ENCODE results near the gene TMOD1.
"Not testable (repeated sequence)": the region's sequence is repeated elsewhere in the genome, so short reads cannot be mapped to it uniquely, and the experiment has no call there.

Gene TMOD1

GRCh38 chr9:97579914-97580313, 78.4 kb downstream of the TMOD1 start:
- DNase-seq (no peak), ATAC-seq (ENCODE audit: insufficient read depth, low read depth) (no peak)
- Histone ChIP-seq H3K79me2 (ENCODE audit: insufficient read depth, low read length) (no peaks in the 10 kb centered on the region), H3K4me2 (ENCODE audit: insufficient read depth, low read length) (no peak overlapping the region), H3K9ac (ENCODE audit: low read depth, low read length) (no peak overlapping the region), H3K4me1 (ENCODE audit: insufficient read depth, low read length) (peaks cover 5% of the 10 kb centered on the region; the same call in 1 of the 2 replicates), H3K27me3 (ENCODE audit: insufficient read depth, low read length, poor library complexity) (no peaks in the 10 kb centered on the region), H3K9me3 (ENCODE audit: insufficient read depth, low read length, severe bottlenecking) (no peaks in the 10 kb centered on the region), H3K4me3 (ENCODE audit: low read depth in 1 of 2, low read length in 2 of 2) (no peak overlapping the region), H2AFZ (ENCODE audit: low read depth, low read length) (no peak overlapping the region), H3K36me3 (ENCODE audit: insufficient read depth, low read length) (no peaks in the 10 kb centered on the region), H3K27ac (ENCODE audit: low read length) (no peak overlapping the region), H4K20me1 (ENCODE audit: insufficient read depth, low read length) (no peaks in the 10 kb centered on the region)
- TF ChIP-seq EZH2 (IDR thresholded peaks at IDR 0.05; ENCODE audit: borderline replicate concordance, low read depth, low read length, severe bottlenecking): no peak

DNA sequence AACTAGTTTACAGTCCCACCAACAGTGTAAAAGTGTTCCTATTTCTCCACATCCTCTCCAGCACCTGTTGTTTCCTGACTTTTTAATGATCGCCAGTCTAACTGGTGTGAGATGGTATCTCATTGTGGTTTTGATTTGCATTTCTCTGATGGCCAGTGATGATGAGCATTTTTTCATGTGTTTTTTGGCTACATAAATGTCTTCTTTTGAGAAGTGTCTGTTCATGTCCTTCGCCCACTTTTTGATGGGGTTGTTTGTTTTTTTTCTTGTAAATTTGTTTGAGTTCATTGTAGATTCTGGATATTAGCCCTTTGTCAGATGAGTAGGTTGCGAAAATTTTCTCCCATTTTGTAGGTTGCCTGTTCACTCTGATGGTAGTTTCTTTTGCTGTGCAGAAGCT, 80.1 kb downstream of the TMOD1 start:
- H3K4me3 ChIP-seq (ENCODE audit: low read depth in 1 of 2, low read length in 2 of 2); H3K27me3 ChIP-seq (ENCODE audit: insufficient read depth, low read length, poor library complexity); H3K4me2 ChIP-seq (ENCODE audit: insufficient read depth, low read length); H3K79me2 ChIP-seq (ENCODE audit: insufficient read depth, low read length); H3K36me3 ChIP-seq (ENCODE audit: insufficient read depth, low read length); H3K4me1 ChIP-seq (ENCODE audit: insufficient read depth, low read length); H2AFZ ChIP-seq (ENCODE audit: low read depth, low read length); H3K27ac ChIP-seq (ENCODE audit: low read length); H3K9me3 ChIP-seq (ENCODE audit: insufficient read depth, low read length, severe bottlenecking); H3K9ac ChIP-seq (ENCODE audit: low read depth, low read length); H4K20me1 ChIP-seq (ENCODE audit: insufficient read depth, low read length); DNase-seq; ATAC-seq (ENCODE audit: insufficient read depth, low read depth): not testable (repeated sequence)

GRCh38 chr9:97584778-97585177, 83.3 kb downstream of the TMOD1 start:
- H3K4me3 ChIP-seq (ENCODE audit: low read depth in 1 of 2, low read length in 2 of 2); H3K36me3 ChIP-seq (ENCODE audit: insufficient read depth, low read length); ATAC-seq (ENCODE audit: insufficient read depth, low read depth); DNase-seq; H3K9ac ChIP-seq (ENCODE audit: low read depth, low read length); H3K4me1 ChIP-seq (ENCODE audit: insufficient read depth, low read length); H3K4me2 ChIP-seq (ENCODE audit: insufficient read depth, low read length); H3K27ac ChIP-seq (ENCODE audit: low read length); H2AFZ ChIP-seq (ENCODE audit: low read depth, low read length); H4K20me1 ChIP-seq (ENCODE audit: insufficient read depth, low read length); H3K27me3 ChIP-seq (ENCODE audit: insufficient read depth, low read length, poor library complexity); H3K9me3 ChIP-seq (ENCODE audit: insufficient read depth, low read length, severe bottlenecking); H3K79me2 ChIP-seq (ENCODE audit: insufficient read depth, low read length): not testable (repeated sequence)

DNA sequence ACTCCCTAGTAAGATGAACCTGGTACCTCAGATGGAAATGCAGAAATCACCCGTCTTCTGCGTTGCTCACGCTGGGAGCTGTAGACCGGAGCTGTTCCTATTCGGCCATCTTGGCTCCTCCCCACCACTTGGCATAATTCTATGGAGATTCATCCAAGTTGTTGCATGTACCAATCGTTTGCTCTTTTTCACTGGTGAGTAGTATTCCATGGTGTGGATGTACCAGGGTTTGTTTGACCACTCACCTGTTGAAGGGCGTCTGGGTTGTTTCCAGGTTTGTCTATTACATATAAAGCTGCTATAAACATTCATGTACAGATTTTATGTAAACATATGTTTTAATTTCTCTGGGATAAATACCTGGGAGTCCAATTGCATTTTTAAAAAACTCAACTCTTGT, 85.4 kb downstream of the TMOD1 start:
- DNase-seq; H4K20me1 ChIP-seq (ENCODE audit: insufficient read depth, low read length); H2AFZ ChIP-seq (ENCODE audit: low read depth, low read length); H3K9me3 ChIP-seq (ENCODE audit: insufficient read depth, low read length, severe bottlenecking); ATAC-seq (ENCODE audit: insufficient read depth, low read depth); H3K4me1 ChIP-seq (ENCODE audit: insufficient read depth, low read length); H3K4me2 ChIP-seq (ENCODE audit: insufficient read depth, low read length); H3K27ac ChIP-seq (ENCODE audit: low read length); H3K9ac ChIP-seq (ENCODE audit: low read depth, low read length); H3K36me3 ChIP-seq (ENCODE audit: insufficient read depth, low read length); H3K79me2 ChIP-seq (ENCODE audit: insufficient read depth, low read length); H3K27me3 ChIP-seq (ENCODE audit: insufficient read depth, low read length, poor library complexity); H3K4me3 ChIP-seq (ENCODE audit: low read depth in 1 of 2, low read length in 2 of 2): not testable (repeated sequence)

- no peak overlapping the region for H3K9ac ChIP-seq (ENCODE audit: low read depth, low read length)
- ATAC-seq (ENCODE audit: insufficient read depth, low read depth): no peak
- H3K27ac ChIP-seq (ENCODE audit: low read length): no peak overlapping the region
- no peaks in the 10 kb centered on the region for H3K79me2 ChIP-seq (ENCODE audit: insufficient read depth, low read length)
- no peaks in the 10 kb centered on the region for H4K20me1 ChIP-seq (ENCODE audit: insufficient read depth, low read length)
- no peaks in the 10 kb centered on the region for H3K9me3 ChIP-seq (ENCODE audit: insufficient read depth, low read length, severe bottlenecking)
- H2AFZ ChIP-seq (ENCODE audit: low read depth, low read length): no peak overlapping the region
- H3K4me1 ChIP-seq (ENCODE audit: insufficient read depth, low read length): no peaks in the 10 kb centered on the region
- no peak overlapping the region for H3K4me3 ChIP-seq (ENCODE audit: low read depth in 1 of 2, low read length in 2 of 2)
- no peak for DNase-seq
- TF ChIP-seq EZH2 (IDR thresholded peaks at IDR 0.05; ENCODE audit: borderline replicate concordance, low read depth, low read length, severe bottlenecking): no peak
- no peak for TF ChIP-seq CTCF (IDR thresholded peaks at IDR 0.05; ENCODE audit: borderline replicate concordance, extremely low read depth, low read length, poor library complexity, severe bottlenecking)
- no peak overlapping the region for H3K4me2 ChIP-seq (ENCODE audit: insufficient read depth, low read length)
- H3K36me3 ChIP-seq (ENCODE audit: insufficient read depth, low read length): no peaks in the 10 kb centered on the region
- H3K27me3 ChIP-seq (ENCODE audit: insufficient read depth, low read length, poor library complexity): peaks cover 4% of the 10 kb centered on the region
Observed at GRCh38 chr9:97591535-97591934, 90.1 kb downstream of the TMOD1 start.
